Spleen (tissue), 11 donors: ENCODE results near the gene PDLIM7. TPM values are rescaled to one million over a fixed set of nuclear protein-coding genes. Genes with fewer than 3 reads are reported as not detected.

Experiments used
- DNase-seq: peaks from one replicate; pipeline ENCODE4 v3.0.0-alpha.2; 2020
- H3K27ac ChIP-seq, 8 donors: fragments of 200-600 bp; sonication (generic) in 7 of 8; 1 replicate in 4 of 8; 2 replicates in 4 of 8; pipeline versions ENCODE4 v1.5.0 to v1.8.0; 2016 to 2021; ENCODE audit warnings: inconsistent platforms in 4 of 8, mild to moderate bottlenecking in 4 of 8, moderate library complexity in 1 of 8
- H3K27me3 ChIP-seq, 7 donors: fragments of 200-600 bp; sonication (generic) in 6 of 7; replicated peaks in 1 of 7; 1 replicate in 4 of 7; 2 replicates in 3 of 7; pipeline versions ENCODE4 v1.5.0 to v1.8.0; 2016 to 2021; ENCODE audit warnings: inconsistent platforms in 3 of 7, mild to moderate bottlenecking in 1 of 7
- H3K36me3 ChIP-seq, 6 donors: fragments of 200-600 bp; sonication (generic) in 5 of 6; 1 replicate in 4 of 6; 2 replicates in 2 of 6; pipeline versions ENCODE4 v1.5.0 to v1.8.0; 2016 to 2021; ENCODE audit warnings: inconsistent platforms in 2 of 6
- H3K4me1 ChIP-seq, 6 donors: fragments of 200-600 bp; sonication (generic) in 5 of 6; 1 replicate in 3 of 6; 2 replicates in 3 of 6; pipeline versions ENCODE4 v1.5.0 to v1.8.0; 2016 to 2021; ENCODE audit warnings: inconsistent platforms in 3 of 6
- H3K4me3 ChIP-seq, 8 donors: fragments of 200-600 bp; sonication (generic) in 7 of 8; 1 replicate in 4 of 8; 2 replicates in 4 of 8; pipeline versions ENCODE4 v1.5.0 to v1.8.0; 2016 to 2021; ENCODE audit warnings: inconsistent platforms in 4 of 8, mild to moderate bottlenecking in 4 of 8, moderate library complexity in 2 of 8
- H3K9me3 ChIP-seq, 8 donors: fragments of 200-600 bp; sonication (generic) in 7 of 8; 1 replicate in 4 of 8; 2 replicates in 4 of 8; pipeline versions ENCODE4 v1.5.0 to v1.8.0; 2016 to 2021; ENCODE audit warnings: inconsistent platforms in 4 of 8
- POLR2A ChIP-seq, 3 donors: fragments of 450-650 bp; IDR thresholded peaks; one replicate each; pipeline ENCODE4 v1.5.1; 2017; ENCODE audit warnings: antibody characterized with exemption in 3 of 3, mild to moderate bottlenecking in 1 of 3
- POLR2AphosphoS5 ChIP-seq, 3 donors: sonication (generic); formaldehyde crosslinking; IDR thresholded peaks; one replicate each; pipeline ENCODE4 v1.5.1; 2017; ENCODE audit warnings: antibody characterized with exemption in 3 of 3
- WGBS, 5 donors: extraction: QIAGEN DNeasy Blood & Tissue Kit in 3 of 5; methylation state at CpG; one replicate each; pipeline versions ENCODE4 v1.1.5 to v1.1.7; 2013 to 2018; 5-methylcytosine and 5-hydroxymethylcytosine counted together
- intact Hi-C: fragments of 100-400 bp; cut with DNase I; formaldehyde crosslinking; loops from one replicate; pipeline ENCODE4 v1.15.0; 2023; ENCODE audit warnings: low total_unique reads
- polyA plus RNA-seq, 3 donors: library from polyadenylated mRNA; stranded (reverse); fragments of 200-250 nt; gene quantifications; one replicate each; pipeline ENCODE4 v1.2.1, GENCODE V29; 2013
- total RNA-seq, 7 donors: library from RNA; depleted of rRNA in 3 of 7; stranded (reverse); fragments of >200 nt in 3 of 7; fragmentation: NEBNext Ultra II Directional in 4 of 7; extraction: Animal tissue kit (Norgen Biotek cat#: 25700) in 4 of 7; gene quantifications; one replicate each; pipeline versions ENCODE4 v1.1.0 to v1.2.1, GENCODE V29; 2016 to 2021
- TF ChIP-seq, protein P1 (sequence below), 11 experiments: fragments of 200-600 bp in 7 of 11; fragments of 450-650 bp in 4 of 11; sonication (generic) in 4 of 11; IDR thresholded peaks in 8 of 11; conservative IDR thresholded peaks in 3 of 11; 1 replicate in 7 of 11; 2 replicates in 4 of 11; pipeline versions ENCODE4 v1.4.0 to v1.8.0; 2016 to 2021; ENCODE audit warnings: antibody characterized with exemption in 11 of 11, inconsistent platforms in 4 of 11, mild to moderate bottlenecking in 1 of 11
- donor health status: healthy with polysubstance abuse.
- donor health status: DM: no; HTN: no; CAD: no; lungs with moderate emphysema.
- donor health status: DM: no; HTN: no; CAD: no.
- donor health status: Bipolar disorder and iron deficiency.
- donor health status: healthy.
- donor health status: DM: no; HTN: no; CAD: no.
- donor health status: DM: yes; HTN: yes; CAD: no.

Gene PDLIM7
- total and polyA plus RNA-seq, 10 donors, result 42.5 to 220 (median 85.1) TPM

DNA sequence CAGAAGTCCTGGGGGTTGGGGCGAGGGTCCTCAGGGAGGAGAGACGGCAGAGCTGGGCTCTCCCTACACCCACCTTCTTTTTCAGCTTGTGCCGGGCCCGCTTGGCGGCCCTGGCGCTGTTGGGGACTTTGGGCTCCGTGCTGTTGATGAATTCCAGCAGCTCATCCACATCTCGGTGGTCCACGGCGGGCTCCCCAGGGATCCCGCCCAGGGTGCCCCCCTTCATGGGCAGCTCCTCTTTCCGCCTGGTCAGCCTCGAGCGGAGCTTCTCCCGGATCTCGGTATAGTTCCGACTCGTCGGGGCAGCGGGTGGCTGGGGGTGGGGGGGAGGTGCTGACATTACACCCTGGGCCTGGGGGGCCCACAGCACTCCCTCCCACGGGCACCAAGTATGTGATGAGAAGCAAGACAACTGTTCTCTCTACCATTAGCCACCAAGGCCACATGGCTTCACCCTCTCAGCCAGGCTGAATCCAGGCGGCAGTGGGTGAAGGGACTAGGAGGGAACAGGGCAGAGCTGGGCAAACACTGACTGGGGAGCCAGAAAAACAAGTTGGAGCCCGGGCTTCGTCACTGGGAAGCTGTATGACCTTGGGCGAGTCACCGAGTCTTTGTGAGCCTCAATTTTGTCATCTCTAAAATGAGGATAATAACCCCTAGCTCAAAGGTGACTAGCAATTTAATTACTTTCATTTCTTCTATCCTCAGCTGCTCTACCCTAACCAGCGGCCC is 34.0 kb upstream of the PDLIM7 start:
- Histone ChIP-seq H3K4me3 (no peak overlapping the region), H3K36me3 (peaks cover 0 to 100% (median 83%) of the 10 kb centered on the region in 6 donors), H3K4me1 (peaks cover 0 to 3% (median 0%) of the 10 kb centered on the region in 6 donors), H3K9me3 (no peaks in the 10 kb centered on the region), H3K27ac (no peak overlapping the region), H3K27me3 (no peaks in the 10 kb centered on the region)
- intact Hi-C loops, result no loop called here
- TF ChIP-seq POLR2AphosphoS5 (IDR thresholded peaks at IDR 0.05) (no peak), POLR2A (IDR thresholded peaks at IDR 0.05) (no peak)
- TF ChIP-seq, protein P1, sequence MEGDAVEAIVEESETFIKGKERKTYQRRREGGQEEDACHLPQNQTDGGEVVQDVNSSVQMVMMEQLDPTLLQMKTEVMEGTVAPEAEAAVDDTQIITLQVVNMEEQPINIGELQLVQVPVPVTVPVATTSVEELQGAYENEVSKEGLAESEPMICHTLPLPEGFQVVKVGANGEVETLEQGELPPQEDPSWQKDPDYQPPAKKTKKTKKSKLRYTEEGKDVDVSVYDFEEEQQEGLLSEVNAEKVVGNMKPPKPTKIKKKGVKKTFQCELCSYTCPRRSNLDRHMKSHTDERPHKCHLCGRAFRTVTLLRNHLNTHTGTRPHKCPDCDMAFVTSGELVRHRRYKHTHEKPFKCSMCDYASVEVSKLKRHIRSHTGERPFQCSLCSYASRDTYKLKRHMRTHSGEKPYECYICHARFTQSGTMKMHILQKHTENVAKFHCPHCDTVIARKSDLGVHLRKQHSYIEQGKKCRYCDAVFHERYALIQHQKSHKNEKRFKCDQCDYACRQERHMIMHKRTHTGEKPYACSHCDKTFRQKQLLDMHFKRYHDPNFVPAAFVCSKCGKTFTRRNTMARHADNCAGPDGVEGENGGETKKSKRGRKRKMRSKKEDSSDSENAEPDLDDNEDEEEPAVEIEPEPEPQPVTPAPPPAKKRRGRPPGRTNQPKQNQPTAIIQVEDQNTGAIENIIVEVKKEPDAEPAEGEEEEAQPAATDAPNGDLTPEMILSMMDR (IDR thresholded peaks at IDR 0.05 in 8 of 11, conservative IDR thresholded peaks at IDR 0.05 in 3 of 11), result no peak
- peak; percentile 53 for DNase-seq
- WGBS, 5 donors, result 91 to 95% (median 93%) methylated on average over 25 to 27 of the region's 27 CpGs

DNA sequence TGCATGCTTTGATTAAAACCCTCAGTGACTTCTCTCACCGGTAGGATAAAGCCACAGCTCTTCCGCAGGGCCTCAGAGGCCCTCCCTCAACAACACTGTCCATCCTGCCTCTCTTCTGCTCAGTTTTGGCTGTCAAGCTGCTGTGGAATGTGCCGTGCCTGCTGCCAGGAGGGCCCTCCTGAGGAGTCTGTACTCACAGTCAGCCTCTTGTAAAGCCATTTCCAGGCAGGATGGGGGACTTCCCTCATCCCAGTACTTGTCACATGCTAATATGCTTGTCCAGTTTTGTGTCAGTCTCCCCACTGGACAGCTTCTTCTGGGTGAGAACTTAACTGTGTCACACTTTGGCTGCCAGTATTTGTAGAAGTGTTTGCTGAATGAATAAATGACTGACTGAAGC is 33.2 kb upstream of the PDLIM7 start:
- intact Hi-C loops, result no loop called here
- Histone ChIP-seq H3K9me3 (no peaks in the 10 kb centered on the region), H3K27me3 (no peaks in the 10 kb centered on the region), H3K4me1 (no peaks in the 10 kb centered on the region), H3K4me3 (no peak overlapping the region), H3K27ac (no peak overlapping the region), H3K36me3 (peaks cover 0 to 100% (median 84%) of the 10 kb centered on the region in 6 donors)
- 81 to 96% (median 87%) methylated on average over 3 of the region's 3 CpGs for WGBS, 5 donors
- DNase-seq, result peak; percentile 11
- TF ChIP-seq, protein P1 (IDR thresholded peaks at IDR 0.05 in 8 of 11, conservative IDR thresholded peaks at IDR 0.05 in 3 of 11), result no peak

DNA sequence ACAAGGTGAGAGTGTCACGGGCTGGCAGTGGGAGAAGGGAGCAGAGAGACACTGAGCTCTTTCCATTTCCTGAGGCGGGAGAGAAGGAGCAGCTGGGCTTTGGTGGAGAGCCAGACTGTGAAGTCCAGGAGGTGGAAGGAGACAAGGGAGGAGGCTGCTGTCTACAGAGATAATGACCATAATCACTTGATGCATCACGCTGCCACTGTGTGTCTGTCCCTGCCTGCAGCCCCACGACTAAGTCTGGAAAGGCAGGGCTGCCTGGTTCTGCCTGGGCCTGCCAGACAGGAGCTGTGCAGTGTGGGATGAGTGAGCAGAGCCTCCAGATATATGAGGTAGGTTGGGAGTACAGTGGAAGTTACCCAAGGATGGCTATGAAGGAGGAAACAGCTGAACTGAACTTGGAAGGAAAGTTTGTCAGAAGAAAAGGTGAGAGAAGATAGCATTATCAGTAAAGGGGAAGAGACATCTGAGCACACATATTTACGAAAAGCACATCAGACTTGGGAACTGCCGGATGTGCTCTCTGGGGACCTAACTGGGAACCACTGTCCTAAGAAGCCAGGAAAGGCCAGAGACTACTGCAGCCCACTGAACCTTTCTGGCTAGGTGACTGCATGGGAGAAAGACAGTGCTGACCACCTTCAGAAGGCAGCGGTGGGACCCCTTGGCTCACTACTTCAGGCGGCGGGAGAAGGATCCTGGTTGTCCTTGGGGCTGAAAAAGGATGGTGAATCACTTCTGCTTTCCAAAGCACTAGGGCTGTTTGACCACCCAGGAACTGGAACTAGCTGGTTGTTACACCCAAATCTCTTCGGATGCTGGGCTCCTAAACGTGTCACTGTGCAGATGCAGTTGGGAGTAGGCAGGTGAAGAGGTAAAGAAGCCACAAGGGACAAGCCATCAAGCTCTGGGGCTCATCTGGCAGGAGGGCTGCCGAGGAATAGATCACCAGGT is 32.1 kb upstream of the PDLIM7 start:
- H3K4me3 ChIP-seq, result no peak overlapping the region
- H3K27ac ChIP-seq, result no peak overlapping the region
- peaks cover 0 to 100% (median 90%) of the 10 kb centered on the region in 6 donors for H3K36me3 ChIP-seq
- H3K27me3 ChIP-seq, result no peaks in the 10 kb centered on the region
- H3K4me1 ChIP-seq, result no peaks in the 10 kb centered on the region
- intact Hi-C loops, result no loop called here
- 85 to 94% (median 89%) methylated on average over 12 of the region's 12 CpGs for WGBS, 5 donors
- no peak for TF ChIP-seq POLR2AphosphoS5 (IDR thresholded peaks at IDR 0.05)
- TF ChIP-seq, protein P1 (IDR thresholded peaks at IDR 0.05 in 8 of 11, conservative IDR thresholded peaks at IDR 0.05 in 3 of 11), result no peak
- no peak for TF ChIP-seq POLR2A (IDR thresholded peaks at IDR 0.05)
- no peaks in the 10 kb centered on the region for H3K9me3 ChIP-seq
- DNase-seq, result peak; percentile 44

DNA sequence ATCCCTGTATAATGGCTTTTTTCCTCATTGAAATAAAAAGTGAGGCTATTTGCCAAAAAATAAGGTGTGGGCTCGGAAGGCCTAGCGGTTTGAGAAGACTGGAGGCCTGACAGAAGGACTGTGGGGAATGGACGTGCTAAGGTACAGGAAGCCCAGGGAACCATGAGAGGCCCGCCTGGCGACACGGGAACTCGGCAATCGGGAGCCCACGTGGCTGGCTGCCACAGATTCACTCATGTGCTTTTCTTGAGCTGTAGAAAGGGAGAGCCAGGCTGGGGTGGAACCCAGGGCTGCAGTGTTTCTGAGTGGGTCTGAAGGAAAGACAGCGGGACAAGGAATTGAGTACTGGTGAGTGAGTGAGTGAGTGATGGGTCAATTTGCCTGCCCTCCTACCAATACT is 31.2 kb upstream of the PDLIM7 start:
- peak; percentile 44 for DNase-seq
- no peak overlapping the region for H3K27ac ChIP-seq
- no peaks in the 10 kb centered on the region for H3K9me3 ChIP-seq
- no peaks in the 10 kb centered on the region for H3K27me3 ChIP-seq
- peaks cover 0 to 100% (median 94%) of the 10 kb centered on the region in 6 donors for H3K36me3 ChIP-seq
- no peak for TF ChIP-seq POLR2A (IDR thresholded peaks at IDR 0.05)
- TF ChIP-seq, protein P1 (IDR thresholded peaks at IDR 0.05 in 8 of 11, conservative IDR thresholded peaks at IDR 0.05 in 3 of 11), result no peak
- peak in 1 of 3 donors; percentile 8 for TF ChIP-seq POLR2AphosphoS5 (IDR thresholded peaks at IDR 0.05)
- no peaks in the 10 kb centered on the region for H3K4me1 ChIP-seq
- intact Hi-C loops, result no loop called here
- 89 to 95% (median 90%) methylated on average over 10 of the region's 10 CpGs for WGBS, 5 donors
- no peak overlapping the region for H3K4me3 ChIP-seq
